Dendritic cell treated with granulocyte-macrophage colony-stimulating factor and Interleukin-4, amounts not matched to agents 40 ng/mL and 50 ng/mL, for 4 days (primary cell): Measurements from ENCODE around the gene ARHGEF38.

ENCODE experiments used
- H3K27ac Mint-ChIP-seq: one replicate; pipeline ENCODE4 v1.8.0; 2022; ENCODE audit warnings: mild to moderate bottlenecking, mixed read lengths
- H3K27me3 Mint-ChIP-seq: one replicate; pipeline ENCODE4 v1.8.0; 2022; ENCODE audit warnings: mild to moderate bottlenecking, mixed read lengths
- H3K36me3 Mint-ChIP-seq: one replicate; pipeline ENCODE4 v1.8.0; 2022; ENCODE audit warnings: low read depth, mixed read lengths
- H3K4me1 Mint-ChIP-seq: one replicate; pipeline ENCODE4 v1.8.0; 2022; ENCODE audit warnings: low read depth, mixed read lengths
- H3K4me3 Mint-ChIP-seq: one replicate; pipeline ENCODE4 v1.8.0; 2022; ENCODE audit warnings: mild to moderate bottlenecking, moderate library complexity, mixed read lengths
- H3K9me3 Mint-ChIP-seq: one replicate; pipeline ENCODE4 v1.8.0; 2022; ENCODE audit warnings: mixed read lengths
- intact Hi-C: fragments of 100-400 bp; cut with micrococcal nuclease; formaldehyde crosslinking; loops from one replicate; pipeline ENCODE4 v1.15.0; 2022

Gene ARHGEF38

DNA sequence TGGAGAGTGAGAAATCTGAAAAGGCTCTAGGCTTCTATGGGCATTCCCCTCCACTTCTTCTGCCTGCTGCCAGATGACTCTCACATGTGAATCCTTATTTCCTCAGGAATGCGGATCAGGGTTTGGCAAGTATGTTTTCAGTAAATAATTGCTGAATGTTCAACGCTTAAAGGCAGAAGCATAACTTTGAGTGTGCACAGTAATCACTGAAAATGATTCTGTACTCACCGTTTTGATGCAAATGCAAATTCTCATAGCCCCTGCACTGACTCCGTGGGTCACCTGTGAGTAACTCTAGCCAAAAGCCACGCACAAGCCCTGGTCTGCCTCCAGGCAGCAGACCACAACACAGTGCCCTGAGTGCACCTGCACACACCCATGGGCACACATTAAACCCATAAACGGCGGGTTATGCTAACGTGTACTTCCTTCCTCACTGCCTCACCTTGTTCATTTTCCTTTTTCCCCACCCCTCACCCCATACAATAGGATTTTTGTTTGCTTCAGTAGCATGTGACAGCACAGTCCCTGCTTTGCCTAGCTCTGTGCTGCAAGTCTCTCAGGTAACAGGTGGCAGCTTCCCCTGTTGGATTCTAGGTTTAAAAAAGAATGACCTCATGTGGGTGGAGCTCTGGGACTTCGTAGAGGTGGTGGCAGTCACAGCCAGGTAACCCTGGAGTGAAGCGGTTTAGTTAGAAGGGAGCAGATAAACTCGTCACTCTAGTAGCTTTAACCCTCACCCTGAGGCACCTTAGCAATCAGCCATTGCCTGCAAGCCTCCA lies at the start of gene ARHGEF38:
ARHGEF38 (plus strand) TSS at position 656 of the 782 bp plus-strand sequence. CDS start 146 bp downstream, outside the sequence.
- Mint-ChIP-seq H3K4me3 (no peak within 1 kb of the TSS), H3K27me3 (no peaks in the 10 kb centered on the region), H3K27ac (no peak within 1 kb of the TSS), H3K36me3 (no peaks in the 10 kb centered on the region), H3K4me1 (no peaks in the 10 kb centered on the region), H3K9me3 (no peaks in the 10 kb centered on the region)
- intact Hi-C loops = no loop called here

GRCh38 chr4:105503484-105503883 lies 48.9 kb upstream of the ARHGEF38 start:
- H3K27ac Mint-ChIP-seq = no peak overlapping the region
- no peaks in the 10 kb centered on the region for H3K27me3 Mint-ChIP-seq
- no peaks in the 10 kb centered on the region for H3K36me3 Mint-ChIP-seq
- intact Hi-C loops = no loop called here
- H3K4me3 Mint-ChIP-seq = no peak overlapping the region
- no peaks in the 10 kb centered on the region for H3K4me1 Mint-ChIP-seq
- H3K9me3 Mint-ChIP-seq = peaks cover 10% of the 10 kb centered on the region

DNA sequence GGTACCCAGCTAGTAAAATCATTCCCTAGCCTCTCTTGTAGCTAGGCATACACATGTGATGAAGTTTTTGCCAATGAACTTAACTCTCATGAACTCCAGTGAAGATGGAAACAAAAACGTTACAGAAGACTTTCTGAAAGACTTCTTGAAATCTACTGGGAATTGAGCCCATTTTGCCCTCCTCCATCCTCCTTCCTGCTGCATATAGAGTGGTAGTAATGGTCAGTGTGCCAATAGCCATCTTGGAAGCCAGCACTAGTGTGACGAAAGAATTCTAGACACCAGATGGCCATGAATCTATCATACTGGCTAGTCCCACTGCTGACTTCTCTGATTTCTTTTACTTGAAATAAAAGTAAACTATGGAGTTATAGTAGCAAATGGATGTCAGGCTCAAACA lies 47.7 kb upstream of the ARHGEF38 start:
- Mint-ChIP-seq H3K4me3 (no peak overlapping the region), H3K27ac (no peak overlapping the region), H3K27me3 (no peaks in the 10 kb centered on the region), H3K4me1 (no peaks in the 10 kb centered on the region), H3K9me3 (peaks cover 10% of the 10 kb centered on the region), H3K36me3 (no peaks in the 10 kb centered on the region)
- intact Hi-C loops = no loop called here

DNA sequence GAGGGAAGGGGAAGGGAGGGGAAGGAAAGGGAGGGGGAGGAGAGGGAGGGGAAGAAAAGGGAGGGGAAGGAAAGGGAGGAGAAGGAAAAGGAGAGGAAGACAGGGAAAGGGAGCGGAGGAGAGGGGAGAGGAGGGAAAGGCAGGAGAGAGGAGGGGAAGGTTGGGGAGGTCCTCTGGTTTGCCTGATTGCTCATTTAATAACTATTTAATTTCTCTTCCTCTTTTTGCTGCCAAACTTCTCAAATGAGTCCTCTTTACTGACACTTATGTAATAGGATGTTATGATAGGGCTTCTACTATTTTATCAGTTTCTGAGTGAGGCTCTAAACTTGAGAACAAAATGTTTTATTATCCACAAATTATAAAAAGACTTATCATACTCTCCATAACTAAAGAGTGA lies 43.1 kb upstream of the ARHGEF38 start:
- no peak overlapping the region for H3K27ac Mint-ChIP-seq
- intact Hi-C loops = no loop called here

DNA sequence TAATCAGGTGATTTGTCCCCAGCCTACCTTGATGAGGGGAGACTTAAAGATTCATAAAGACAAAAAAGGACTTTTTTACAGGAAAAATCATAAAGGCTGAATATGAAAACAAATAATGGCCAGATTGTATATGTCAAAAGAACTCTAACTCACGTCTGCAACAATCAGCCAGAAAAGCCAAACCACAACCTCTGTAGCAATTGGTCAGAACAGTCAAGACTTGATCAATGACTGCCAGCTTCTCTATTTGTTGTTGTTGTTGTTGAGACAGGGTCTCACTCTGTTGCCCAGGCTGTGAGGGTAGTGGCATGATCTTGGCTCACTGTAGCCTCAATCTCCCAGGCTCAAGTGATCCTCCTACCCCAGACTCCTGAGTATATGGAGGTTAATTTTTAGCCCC lies 42.7 kb upstream of the ARHGEF38 start:
- Mint-ChIP-seq H3K36me3 (no peaks in the 10 kb centered on the region), H3K27ac (no peak overlapping the region), H3K4me1 (no peaks in the 10 kb centered on the region), H3K4me3 (no peak overlapping the region), H3K9me3 (peaks cover 11% of the 10 kb centered on the region), H3K27me3 (no peaks in the 10 kb centered on the region)
- intact Hi-C loops = no loop called here

More for the DNA sequence above, 43.1 kb upstream of the ARHGEF38 start:
- Mint-ChIP-seq H3K9me3 (peaks cover 11% of the 10 kb centered on the region), H3K27me3 (no peaks in the 10 kb centered on the region), H3K4me3 (no peak overlapping the region), H3K36me3 (no peaks in the 10 kb centered on the region), H3K4me1 (no peaks in the 10 kb centered on the region)

DNA sequence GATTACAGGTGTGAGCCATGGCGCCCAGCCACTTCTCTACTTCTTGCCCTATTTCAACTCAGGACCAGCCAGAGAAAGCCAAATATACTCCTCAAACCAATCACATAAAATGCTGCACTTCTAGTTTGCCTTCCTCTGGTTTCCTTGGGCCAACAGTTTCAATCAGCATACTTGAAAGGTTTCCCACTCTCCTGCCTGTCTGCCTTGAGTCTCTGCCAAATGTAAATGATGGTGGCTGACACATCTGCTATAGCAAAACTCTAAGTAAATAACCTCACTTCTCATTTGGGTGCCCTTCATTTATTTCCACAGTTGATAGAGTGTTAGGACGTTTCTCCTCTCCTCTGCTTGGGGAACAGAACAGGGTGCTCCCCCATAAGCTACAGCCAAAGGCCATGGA lies 42.2 kb upstream of the ARHGEF38 start:
- Mint-ChIP-seq H3K27ac (no peak overlapping the region), H3K4me3 (no peak overlapping the region), H3K36me3 (no peaks in the 10 kb centered on the region), H3K9me3 (peaks cover 14% of the 10 kb centered on the region), H3K27me3 (no peaks in the 10 kb centered on the region), H3K4me1 (no peaks in the 10 kb centered on the region)
- intact Hi-C loops = no loop called here

- intact Hi-C loops = loop anchor here (1.0 kb wide), 1 partner anchor 194 kb away; no protein-coding TSS in a partner anchor
- no peak overlapping the region for H3K4me3 Mint-ChIP-seq
- H3K27me3 Mint-ChIP-seq = no peaks in the 10 kb centered on the region
- H3K4me1 Mint-ChIP-seq = no peaks in the 10 kb centered on the region
- no peaks in the 10 kb centered on the region for H3K9me3 Mint-ChIP-seq
- H3K27ac Mint-ChIP-seq = no peak overlapping the region
- H3K36me3 Mint-ChIP-seq = no peaks in the 10 kb centered on the region
Measured at GRCh38 chr4:105520819-105521790, 31.3 kb upstream of the ARHGEF38 start.

DNA sequence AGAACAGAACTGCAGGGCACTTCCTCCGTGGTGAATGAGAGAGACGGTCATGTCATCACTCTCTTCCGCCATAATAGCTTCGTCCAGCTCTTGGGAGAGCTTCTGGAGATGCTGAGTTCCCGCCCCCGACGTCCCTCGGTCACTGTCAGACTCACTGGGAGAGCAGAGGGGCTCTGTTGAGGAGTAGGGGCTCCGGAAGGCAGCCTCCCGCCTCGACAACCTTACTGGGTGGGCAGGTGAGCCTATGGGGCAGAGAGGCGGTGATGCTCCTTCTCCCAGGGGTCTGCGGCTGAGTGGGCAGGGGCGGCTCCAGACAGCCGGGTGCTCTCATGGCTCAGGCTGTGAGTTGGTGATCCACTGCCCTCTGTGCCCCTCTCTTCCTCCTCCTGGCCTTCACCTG lies 25.8 kb upstream of the ARHGEF38 start:
- H3K36me3 Mint-ChIP-seq = no peaks in the 10 kb centered on the region
- no peaks in the 10 kb centered on the region for H3K9me3 Mint-ChIP-seq
- H3K27ac Mint-ChIP-seq = no peak overlapping the region
- no peaks in the 10 kb centered on the region for H3K27me3 Mint-ChIP-seq
- intact Hi-C loops = no loop called here
- no peak overlapping the region for H3K4me3 Mint-ChIP-seq
- no peaks in the 10 kb centered on the region for H3K4me1 Mint-ChIP-seq

DNA sequence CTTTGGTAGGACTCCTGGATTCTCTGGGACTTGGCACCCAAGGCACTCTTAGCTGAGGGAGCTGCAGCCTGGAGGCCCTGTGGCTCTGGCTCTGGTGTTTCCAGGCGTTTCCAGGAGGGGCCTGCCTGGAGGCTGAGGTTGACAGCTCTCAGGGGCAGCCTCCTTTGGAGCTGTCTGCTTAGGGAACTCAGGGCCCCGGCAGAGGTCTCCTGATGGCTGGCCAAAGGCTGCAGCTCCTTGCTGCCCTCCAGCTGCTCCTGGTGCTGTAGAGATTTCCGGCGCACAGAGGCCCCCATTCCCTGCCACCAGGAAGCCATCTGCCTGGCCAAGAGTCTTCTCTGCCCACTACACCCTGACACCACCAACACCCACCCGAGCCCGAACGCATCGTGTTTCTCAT lies 25.3 kb upstream of the ARHGEF38 start:
- Mint-ChIP-seq H3K27ac (no peak overlapping the region), H3K36me3 (no peaks in the 10 kb centered on the region), H3K4me3 (no peak overlapping the region), H3K4me1 (no peaks in the 10 kb centered on the region), H3K9me3 (no peaks in the 10 kb centered on the region), H3K27me3 (no peaks in the 10 kb centered on the region)
- intact Hi-C loops = no loop called here

DNA sequence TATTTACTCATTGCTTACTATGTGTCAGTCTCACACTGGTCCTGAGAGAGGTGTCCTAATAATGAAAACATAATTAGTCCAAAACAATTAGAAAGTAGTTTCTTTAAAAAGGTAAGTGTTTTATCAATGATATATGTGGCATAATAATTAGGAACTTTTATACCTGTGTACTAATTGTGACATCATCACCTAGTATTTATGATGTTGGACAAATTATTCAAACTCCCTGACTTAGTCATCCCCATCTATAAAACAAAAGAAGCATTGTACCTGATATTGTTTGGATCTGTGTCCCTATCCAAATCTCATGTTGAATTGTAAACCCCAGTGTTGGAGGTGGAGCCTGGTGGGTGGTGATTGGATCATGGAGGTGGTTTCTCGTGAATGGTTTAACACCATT lies 15.8 kb upstream of the ARHGEF38 start:
- intact Hi-C loops = no loop called here
- Mint-ChIP-seq H3K4me3 (no peak overlapping the region), H3K27me3 (peaks cover 1% of the 10 kb centered on the region), H3K4me1 (no peaks in the 10 kb centered on the region), H3K9me3 (no peaks in the 10 kb centered on the region), H3K36me3 (no peaks in the 10 kb centered on the region), H3K27ac (no peak overlapping the region)

- H3K4me1 Mint-ChIP-seq = no peaks in the 10 kb centered on the region
- H3K9me3 Mint-ChIP-seq = no peaks in the 10 kb centered on the region
- H3K27me3 Mint-ChIP-seq = peaks cover 1% of the 10 kb centered on the region
- H3K36me3 Mint-ChIP-seq = no peaks in the 10 kb centered on the region
- H3K4me3 Mint-ChIP-seq = no peak overlapping the region
- intact Hi-C loops = no loop called here
- no peak overlapping the region for H3K27ac Mint-ChIP-seq
Measured at GRCh38 chr4:105541420-105541819, 11.0 kb upstream of the ARHGEF38 start.

DNA sequence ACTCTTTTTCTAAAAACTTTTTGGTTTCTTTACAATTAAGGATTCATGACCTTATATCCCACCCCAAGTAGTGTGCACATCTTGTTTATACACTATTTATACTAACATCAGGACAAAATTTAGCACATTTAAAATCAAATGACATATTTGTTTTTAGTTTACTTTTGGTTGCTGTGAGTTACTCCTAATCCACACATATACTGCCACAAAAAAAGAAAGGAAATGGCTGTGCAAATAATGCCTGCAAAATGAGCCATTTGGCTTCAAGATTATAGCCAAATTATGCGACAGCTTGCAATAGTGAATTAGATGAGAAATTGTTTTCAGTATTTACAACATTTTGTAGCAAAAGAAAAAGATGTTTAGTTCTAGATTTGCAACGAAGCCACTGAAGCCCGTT lies 10.4 kb upstream of the ARHGEF38 start:
- Mint-ChIP-seq H3K27ac (no peak overlapping the region), H3K4me1 (no peaks in the 10 kb centered on the region), H3K9me3 (no peaks in the 10 kb centered on the region), H3K27me3 (peaks cover 1% of the 10 kb centered on the region), H3K36me3 (no peaks in the 10 kb centered on the region), H3K4me3 (no peak overlapping the region)
- intact Hi-C loops = no loop called here

- intact Hi-C loops = no loop called here
- H3K4me1 Mint-ChIP-seq = no peaks in the 10 kb centered on the region
- no peaks in the 10 kb centered on the region for H3K9me3 Mint-ChIP-seq
- H3K36me3 Mint-ChIP-seq = no peaks in the 10 kb centered on the region
- H3K27ac Mint-ChIP-seq = no peak overlapping the region
- H3K4me3 Mint-ChIP-seq = no peak overlapping the region
- H3K27me3 Mint-ChIP-seq = peaks cover 1% of the 10 kb centered on the region
Measured at GRCh38 chr4:105543346-105543745, 9.1 kb upstream of the ARHGEF38 start.

- Mint-ChIP-seq H3K4me3 (no peak overlapping the region), H3K4me1 (no peaks in the 10 kb centered on the region), H3K9me3 (no peaks in the 10 kb centered on the region), H3K27me3 (peaks cover 1% of the 10 kb centered on the region), H3K36me3 (no peaks in the 10 kb centered on the region), H3K27ac (no peak overlapping the region)
- intact Hi-C loops = no loop called here
Measured at GRCh38 chr4:105543881-105544280, 8.5 kb upstream of the ARHGEF38 start.
